Nephron (organoid): ENCODE results near the gene UGT1A8.

ENCODE experiments used
- H3K27ac Mint-ChIP-seq, 3 experiments: 2 replicates each; pipeline ENCODE4 v1.8.0; 2020; ENCODE audit warnings: mixed read lengths in 3 of 3, mild to moderate bottlenecking in 2 of 3, moderate library complexity in 1 of 3
- H3K27me3 Mint-ChIP-seq: 2 replicates; pipeline ENCODE4 v1.8.0; 2021; ENCODE audit warnings: low read depth, mild to moderate bottlenecking, moderate library complexity, mixed read lengths
- H3K36me3 Mint-ChIP-seq: 2 replicates; pipeline ENCODE4 v1.8.0; 2020; ENCODE audit warnings: low read depth, mixed read lengths
- H3K4me1 Mint-ChIP-seq: 2 replicates; pipeline ENCODE4 v1.8.0; 2020; ENCODE audit warnings: mixed read lengths
- H3K4me3 Mint-ChIP-seq, 3 experiments: 2 replicates each; pipeline ENCODE4 v1.8.0; 2020; ENCODE audit warnings: mild to moderate bottlenecking in 3 of 3, mixed read lengths in 3 of 3, moderate library complexity in 2 of 3
- H3K9me3 Mint-ChIP-seq: 2 replicates; pipeline ENCODE4 v1.8.0; 2020; ENCODE audit warnings: mixed read lengths
- TF ChIP-seq, protein P1 (sequence below), 3 experiments: fragments of 200-600 bp; sonication (generic); IDR thresholded peaks; one replicate each; pipeline ENCODE4 v1.5.0; 2021; ENCODE audit warnings: antibody characterized with exemption in 3 of 3; ENCODE audit not compliant: unreplicated experiment in 3 of 3

UGT1A8 gene

GRCh38 chr2:233674314-233674713, 56.9 kb downstream of the UGT1A8 start:
- peaks cover 3% of the 10 kb centered on the region for H3K9me3 Mint-ChIP-seq
- H3K36me3 Mint-ChIP-seq, result no peaks in the 10 kb centered on the region
- H3K27me3 Mint-ChIP-seq, result no peaks in the 10 kb centered on the region
- peaks cover 6% of the 10 kb centered on the region for H3K4me1 Mint-ChIP-seq
- no peak overlapping the region for H3K4me3 Mint-ChIP-seq
- no peak overlapping the region for H3K27ac Mint-ChIP-seq
- TF ChIP-seq, protein P1, sequence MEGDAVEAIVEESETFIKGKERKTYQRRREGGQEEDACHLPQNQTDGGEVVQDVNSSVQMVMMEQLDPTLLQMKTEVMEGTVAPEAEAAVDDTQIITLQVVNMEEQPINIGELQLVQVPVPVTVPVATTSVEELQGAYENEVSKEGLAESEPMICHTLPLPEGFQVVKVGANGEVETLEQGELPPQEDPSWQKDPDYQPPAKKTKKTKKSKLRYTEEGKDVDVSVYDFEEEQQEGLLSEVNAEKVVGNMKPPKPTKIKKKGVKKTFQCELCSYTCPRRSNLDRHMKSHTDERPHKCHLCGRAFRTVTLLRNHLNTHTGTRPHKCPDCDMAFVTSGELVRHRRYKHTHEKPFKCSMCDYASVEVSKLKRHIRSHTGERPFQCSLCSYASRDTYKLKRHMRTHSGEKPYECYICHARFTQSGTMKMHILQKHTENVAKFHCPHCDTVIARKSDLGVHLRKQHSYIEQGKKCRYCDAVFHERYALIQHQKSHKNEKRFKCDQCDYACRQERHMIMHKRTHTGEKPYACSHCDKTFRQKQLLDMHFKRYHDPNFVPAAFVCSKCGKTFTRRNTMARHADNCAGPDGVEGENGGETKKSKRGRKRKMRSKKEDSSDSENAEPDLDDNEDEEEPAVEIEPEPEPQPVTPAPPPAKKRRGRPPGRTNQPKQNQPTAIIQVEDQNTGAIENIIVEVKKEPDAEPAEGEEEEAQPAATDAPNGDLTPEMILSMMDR (IDR thresholded peaks at IDR 0.05; ENCODE audit: unreplicated experiment in 3 of 3), result no peak

- Mint-ChIP-seq H3K4me1 (peaks cover 6% of the 10 kb centered on the region), H3K9me3 (peaks cover 3% of the 10 kb centered on the region), H3K27me3 (no peaks in the 10 kb centered on the region), H3K36me3 (no peaks in the 10 kb centered on the region), H3K4me3 (no peak overlapping the region), H3K27ac (no peak overlapping the region)
- TF ChIP-seq, protein P1 (IDR thresholded peaks at IDR 0.05; ENCODE audit: unreplicated experiment in 3 of 3), result no peak
Observed at GRCh38 chr2:233674995-233675394, 57.6 kb downstream of the UGT1A8 start.

GRCh38 chr2:233676046-233676445, 58.6 kb downstream of the UGT1A8 start:
- Mint-ChIP-seq H3K4me1 (peaks cover 6% of the 10 kb centered on the region), H3K36me3 (no peaks in the 10 kb centered on the region), H3K27me3 (no peaks in the 10 kb centered on the region), H3K9me3 (peaks cover 3% of the 10 kb centered on the region), H3K4me3 (no peak overlapping the region), H3K27ac (no peak overlapping the region)
- TF ChIP-seq, protein P1 (IDR thresholded peaks at IDR 0.05; ENCODE audit: unreplicated experiment in 3 of 3), result no peak

DNA sequence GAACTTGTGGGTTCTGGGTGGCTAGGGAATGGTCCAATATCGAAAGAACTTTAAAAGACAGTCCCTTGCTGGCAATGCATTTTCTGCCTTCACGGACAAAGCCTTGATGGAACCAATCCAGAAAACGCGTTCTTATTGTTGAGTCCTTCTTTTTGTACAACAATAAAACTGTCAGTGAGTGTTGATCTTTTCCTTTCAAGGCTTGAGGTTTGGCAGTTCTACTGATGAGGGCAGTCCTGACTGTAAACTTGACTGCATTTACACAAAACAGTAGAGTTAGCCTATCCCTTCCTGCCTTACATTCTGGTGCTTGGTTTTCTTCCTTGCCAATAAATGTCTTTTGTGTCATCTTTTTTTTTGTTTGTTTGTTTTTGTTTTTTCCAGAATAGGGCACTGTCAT, 61.8 kb downstream of the UGT1A8 start:
- Mint-ChIP-seq H3K9me3 (peaks cover 3% of the 10 kb centered on the region), H3K27ac (no peak overlapping the region), H3K36me3 (no peaks in the 10 kb centered on the region), H3K27me3 (no peaks in the 10 kb centered on the region), H3K4me3 (no peak overlapping the region), H3K4me1 (peaks cover 6% of the 10 kb centered on the region)
- TF ChIP-seq, protein P1 (IDR thresholded peaks at IDR 0.05; ENCODE audit: unreplicated experiment in 3 of 3), result no peak

DNA sequence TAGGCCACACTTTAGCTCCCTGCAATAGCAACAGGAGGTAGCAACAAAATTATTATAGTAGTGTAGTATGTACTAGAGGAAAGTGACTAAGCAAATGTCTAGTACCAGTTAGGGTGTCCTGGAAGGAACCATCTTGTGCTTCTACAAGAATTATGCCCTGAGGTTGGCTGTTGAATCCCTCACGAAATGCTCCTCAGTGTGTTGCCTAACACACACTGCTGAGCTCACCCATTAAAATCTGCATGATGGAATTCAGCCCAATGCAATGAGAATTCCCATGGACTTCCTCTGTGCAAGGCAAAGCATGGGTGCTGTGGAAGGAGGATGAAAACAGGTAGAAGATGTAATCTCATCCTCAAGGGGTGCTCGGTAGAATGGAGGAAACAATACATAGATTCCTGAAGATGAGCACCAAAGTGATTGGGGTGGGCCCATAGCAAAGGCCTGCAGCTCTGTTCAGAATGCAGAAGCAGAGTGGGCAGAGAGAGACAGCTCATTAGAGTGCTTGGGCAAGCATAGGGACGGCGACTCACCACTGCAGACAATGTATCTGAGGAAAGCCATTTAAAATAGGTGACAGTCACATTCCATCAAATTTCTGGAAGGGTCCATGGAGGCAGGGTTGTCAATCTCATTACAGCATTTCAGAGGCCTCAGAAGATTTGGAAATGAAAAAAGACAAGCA, 63.1 kb downstream of the UGT1A8 start:
- H3K27ac Mint-ChIP-seq, result no peak overlapping the region
- H3K4me3 Mint-ChIP-seq, result no peak overlapping the region
- no peaks in the 10 kb centered on the region for H3K36me3 Mint-ChIP-seq
- peaks cover 3% of the 10 kb centered on the region for H3K9me3 Mint-ChIP-seq
- no peaks in the 10 kb centered on the region for H3K27me3 Mint-ChIP-seq
- TF ChIP-seq, protein P1 (IDR thresholded peaks at IDR 0.05; ENCODE audit: unreplicated experiment in 3 of 3), result no peak
- H3K4me1 Mint-ChIP-seq, result no peaks in the 10 kb centered on the region

DNA sequence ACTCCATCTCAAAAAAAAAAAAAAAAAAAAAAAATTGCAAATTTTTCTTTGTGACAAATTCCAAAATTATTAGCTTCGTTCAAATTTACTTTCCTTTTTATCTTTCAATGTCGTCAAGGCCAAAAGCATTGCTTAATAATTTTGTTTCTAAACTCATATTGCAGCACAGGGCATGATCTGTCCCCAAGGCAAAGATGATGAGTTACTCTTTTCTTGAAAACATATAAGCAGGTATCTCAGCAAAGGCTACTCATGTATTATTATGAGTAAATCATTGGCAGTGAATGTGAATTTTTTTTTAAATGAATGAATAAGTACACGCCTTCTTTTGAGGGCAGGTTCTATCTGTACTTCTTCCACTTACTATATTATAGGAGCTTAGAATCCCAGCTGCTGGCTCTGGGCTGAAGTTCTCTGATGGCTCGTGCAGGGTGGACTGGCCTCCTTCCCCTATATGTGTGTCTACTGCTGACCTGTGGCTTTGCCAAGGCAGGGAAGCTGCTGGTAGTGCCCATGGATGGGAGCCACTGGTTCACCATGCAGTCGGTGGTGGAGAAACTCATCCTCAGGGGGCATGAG, 64.2 kb downstream of the UGT1A8 start, which contains the start of gene UGT1A7:
Gene UGT1A7, plus strand, starts transcription at position 381 of the 579 bp plus-strand sequence. Its CDS starts 37 bp downstream, at position 418.
- H3K27me3 Mint-ChIP-seq, result peaks cover 3% of the 10 kb centered on the region
- H3K4me1 Mint-ChIP-seq, result no peaks in the 10 kb centered on the region
- no peak within 1 kb of the TSS for H3K4me3 Mint-ChIP-seq
- H3K9me3 Mint-ChIP-seq, result no peaks in the 10 kb centered on the region
- H3K36me3 Mint-ChIP-seq, result no peaks in the 10 kb centered on the region
- TF ChIP-seq, protein P1 (IDR thresholded peaks at IDR 0.05; ENCODE audit: unreplicated experiment in 3 of 3), result no peak
- H3K27ac Mint-ChIP-seq, result no peak within 1 kb of the TSS
